ENCODE data around the gene ZSCAN21.

ZSCAN21 gene

DNA sequence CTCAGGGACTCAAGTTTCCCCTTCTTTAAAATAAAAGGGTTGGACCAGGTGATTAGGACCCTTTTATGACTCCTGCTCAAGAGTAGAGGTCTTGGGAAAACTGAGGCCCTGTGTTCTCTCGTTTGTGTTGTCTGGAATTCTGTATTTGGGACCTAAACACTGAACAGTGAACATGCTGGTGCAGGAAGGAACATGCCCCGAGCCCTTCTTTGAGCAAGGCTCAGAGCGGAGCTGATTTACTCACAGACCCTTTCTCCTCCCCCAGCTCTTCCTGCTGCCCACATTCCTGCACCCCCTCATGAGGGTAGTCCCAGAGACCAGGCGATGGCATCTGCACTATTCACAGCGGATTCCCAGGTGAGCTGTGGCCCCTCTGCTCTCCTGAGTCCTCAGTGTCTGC, 20.0 kb upstream of the ZSCAN21 start:
- no peak for DNase-seq

DNA sequence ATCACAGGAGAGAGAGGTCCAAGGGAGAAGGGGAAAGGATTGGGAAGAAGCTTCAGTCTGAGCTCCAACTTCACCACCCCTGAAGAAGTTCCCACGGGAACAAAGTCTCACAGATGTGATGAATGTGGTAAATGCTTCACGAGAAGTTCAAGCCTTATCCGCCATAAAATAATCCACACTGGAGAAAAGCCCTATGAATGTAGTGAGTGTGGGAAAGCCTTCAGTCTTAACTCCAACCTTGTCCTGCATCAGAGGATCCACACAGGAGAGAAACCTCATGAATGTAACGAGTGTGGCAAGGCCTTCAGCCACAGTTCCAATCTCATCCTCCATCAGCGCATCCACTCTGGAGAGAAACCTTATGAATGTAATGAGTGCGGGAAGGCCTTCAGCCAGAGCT, 16.0 kb upstream of the ZSCAN21 start:
- no peak for DNase-seq

DNA sequence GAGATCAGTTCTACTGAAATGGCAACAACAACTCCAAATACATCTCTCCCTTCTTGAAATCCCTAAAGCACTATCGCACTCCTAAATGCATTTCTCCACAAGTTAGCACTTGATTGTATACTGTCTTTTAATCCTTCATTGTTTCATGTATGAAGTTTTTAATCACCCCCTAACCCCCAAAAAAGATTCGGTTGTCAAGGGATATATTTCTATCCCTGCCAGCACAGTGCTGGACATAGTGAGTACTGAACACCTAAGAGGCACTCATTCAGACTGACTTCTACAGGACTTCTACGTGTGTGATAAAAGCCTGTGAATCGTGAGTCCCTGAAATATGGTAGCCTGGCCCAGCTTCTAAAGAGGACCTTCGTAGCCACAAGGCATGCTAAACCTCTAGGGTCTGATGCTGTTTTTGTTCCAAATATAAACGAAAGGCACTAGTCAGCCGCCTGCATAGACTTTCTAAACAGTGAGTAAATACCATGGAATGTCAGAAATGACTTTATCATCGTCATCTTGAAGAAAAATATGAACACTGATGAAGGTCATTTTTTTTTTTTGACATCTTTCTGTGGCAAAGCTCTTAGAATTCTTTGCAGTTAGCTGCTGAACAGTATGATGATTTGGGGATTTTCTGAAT, 14.6 kb upstream of the ZSCAN21 start:
- no peak for DNase-seq

DNA sequence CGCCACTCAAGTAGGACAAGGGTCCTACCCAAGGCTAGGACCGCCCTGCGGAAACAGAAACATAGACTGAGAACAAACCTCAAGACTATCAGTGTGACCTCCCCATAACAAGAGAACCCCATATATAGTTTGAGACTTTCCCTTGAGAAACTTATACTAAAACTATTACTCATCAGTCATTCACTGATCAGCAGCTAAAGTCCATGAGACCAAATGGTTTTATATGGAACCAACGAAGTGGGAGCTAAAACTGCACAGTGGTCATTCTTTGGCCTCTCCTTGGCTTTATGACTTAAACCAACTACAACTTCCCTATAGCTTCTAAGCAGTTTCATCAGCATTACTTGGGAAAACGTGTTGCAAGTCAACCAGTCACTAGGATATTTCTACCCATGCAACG, 13.7 kb upstream of the ZSCAN21 start:
- DNase-seq: no peak

DNA sequence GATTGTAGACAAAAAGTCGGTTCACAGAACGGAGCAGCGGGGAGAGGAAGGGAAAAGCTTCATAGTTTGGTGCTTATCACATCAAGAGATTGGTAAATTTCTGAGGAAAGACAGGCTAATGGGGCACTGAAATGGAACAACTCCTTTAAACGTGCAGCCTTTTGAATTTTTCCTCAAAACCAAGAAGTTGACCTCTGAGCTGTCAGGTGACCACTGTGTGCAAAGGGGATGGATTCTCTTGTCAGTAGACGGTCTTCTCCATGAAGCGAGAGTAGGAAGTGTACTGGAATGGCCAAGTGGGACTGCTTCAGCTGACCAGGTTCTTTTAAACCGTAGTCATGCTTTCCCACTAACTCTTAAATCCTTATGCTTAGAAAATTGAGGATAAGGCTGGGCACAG, 11.2 kb upstream of the ZSCAN21 start:
- DNase-seq: no peak

DNA sequence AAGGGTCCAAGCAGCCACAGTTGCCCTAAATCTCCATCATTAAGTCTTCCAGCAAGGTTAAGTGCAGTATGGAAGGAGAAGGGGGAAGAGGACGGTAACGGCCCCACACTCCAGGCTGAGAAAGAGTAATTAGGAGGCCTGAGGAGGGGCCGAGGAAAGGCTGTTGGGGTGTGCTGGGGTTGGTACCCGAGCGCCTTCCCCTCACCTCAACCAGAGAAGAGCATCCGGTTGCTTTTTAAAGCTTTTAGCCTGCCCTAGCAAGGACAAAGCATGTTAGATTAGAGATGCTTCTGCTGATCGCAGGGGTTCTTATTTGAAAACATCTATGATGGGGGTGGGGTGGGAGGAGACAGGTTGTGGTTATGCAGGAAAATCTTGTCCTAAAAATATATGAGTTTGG, 9.0 kb upstream of the ZSCAN21 start:
- no peak for DNase-seq

DNA sequence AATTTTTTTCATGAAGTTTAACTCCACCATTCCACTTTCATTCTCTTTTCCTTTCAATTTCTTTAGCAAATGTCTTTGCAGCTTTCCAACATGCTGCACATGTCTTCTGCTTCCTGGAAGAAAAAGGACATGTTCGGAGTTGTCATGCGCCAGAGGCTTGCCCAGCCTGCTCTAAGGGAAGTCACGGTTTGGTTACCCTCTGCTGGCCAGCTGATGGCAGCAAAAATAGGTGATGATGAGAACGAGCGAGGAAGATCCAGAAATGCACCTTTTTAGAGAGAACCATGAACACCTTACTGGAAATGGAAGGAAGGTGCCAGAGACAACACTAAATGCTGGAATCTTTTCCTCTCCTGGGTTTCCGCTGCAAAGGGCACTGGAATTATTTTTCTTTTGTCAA, 4.9 kb upstream of the ZSCAN21 start:
- no peak for DNase-seq

DNA sequence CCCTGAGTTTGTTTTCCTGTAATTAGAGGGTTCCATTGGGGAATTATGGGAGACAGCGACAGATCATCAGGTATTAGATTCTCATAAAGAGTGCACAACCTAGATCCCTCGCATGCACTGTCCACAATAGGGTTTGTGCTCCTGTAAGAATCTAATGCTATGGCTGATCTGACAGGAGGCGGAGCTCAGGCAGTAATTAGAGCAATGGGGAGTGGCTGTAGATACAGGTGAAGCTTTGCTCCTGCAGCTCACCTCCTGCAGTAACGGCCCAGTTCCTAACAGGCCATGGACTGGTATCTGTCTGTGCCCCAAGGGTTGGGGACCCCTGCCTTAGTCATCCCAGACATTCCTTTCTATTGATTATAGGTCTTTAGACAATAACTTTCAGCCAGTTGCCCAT, 894 bp upstream of the ZSCAN21 start:
- DNase-seq: no peak

DNA sequence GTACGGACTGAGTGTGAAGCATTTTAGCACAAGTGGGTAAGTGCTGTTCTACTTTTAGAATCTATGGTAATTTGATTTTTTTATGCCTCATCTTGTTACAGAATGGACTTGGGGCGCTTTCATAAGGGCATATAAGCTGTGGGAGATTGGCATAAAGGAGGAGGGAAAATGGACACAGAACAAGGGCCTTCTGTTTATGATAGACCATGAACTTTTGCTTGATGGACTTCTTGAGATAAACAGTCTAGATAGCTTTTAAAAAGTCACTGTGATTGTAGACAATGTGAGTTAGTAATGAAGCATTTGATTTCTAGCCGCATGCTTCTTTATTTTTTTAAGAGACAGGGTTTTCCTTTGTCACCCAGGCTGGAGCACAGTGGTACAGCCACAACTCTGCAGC, 2.0 kb downstream of the ZSCAN21 start:
- no peak for DNase-seq

DNA sequence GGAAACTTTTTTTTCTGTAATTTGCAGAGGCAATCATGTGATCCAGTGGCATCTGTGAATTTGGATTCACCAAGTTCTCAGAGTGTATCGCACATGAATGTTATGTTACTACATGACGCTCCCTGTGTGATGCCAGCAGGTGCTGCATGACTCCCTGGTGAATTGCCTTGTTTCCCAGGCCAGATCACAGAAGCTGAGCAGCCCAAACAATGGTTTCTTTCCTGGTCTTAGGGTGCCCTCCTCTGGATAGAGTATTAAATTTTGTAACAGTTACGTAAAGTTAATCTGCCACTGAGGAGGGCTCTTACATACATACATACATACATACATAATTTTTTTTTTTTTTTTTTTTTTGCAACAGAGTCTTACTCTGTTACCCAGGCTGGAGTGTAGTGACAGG, 3.6 kb downstream of the ZSCAN21 start:
- peak; percentile 11 for DNase-seq

DNA sequence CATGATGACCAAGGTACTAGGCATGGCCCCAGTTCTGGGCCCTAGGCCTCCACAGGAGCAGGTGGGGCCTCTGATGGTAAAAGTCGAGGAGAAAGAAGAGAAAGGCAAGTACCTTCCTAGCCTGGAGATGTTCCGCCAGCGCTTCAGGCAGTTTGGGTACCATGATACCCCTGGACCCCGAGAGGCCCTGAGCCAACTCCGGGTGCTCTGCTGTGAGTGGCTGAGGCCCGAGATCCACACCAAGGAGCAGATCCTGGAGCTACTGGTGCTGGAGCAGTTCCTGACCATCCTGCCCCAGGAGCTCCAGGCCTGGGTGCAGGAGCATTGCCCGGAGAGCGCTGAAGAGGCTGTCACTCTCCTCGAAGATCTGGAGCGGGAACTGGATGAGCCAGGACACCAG, 7.4 kb downstream of the ZSCAN21 start:
- DNase-seq: no peak

DNA sequence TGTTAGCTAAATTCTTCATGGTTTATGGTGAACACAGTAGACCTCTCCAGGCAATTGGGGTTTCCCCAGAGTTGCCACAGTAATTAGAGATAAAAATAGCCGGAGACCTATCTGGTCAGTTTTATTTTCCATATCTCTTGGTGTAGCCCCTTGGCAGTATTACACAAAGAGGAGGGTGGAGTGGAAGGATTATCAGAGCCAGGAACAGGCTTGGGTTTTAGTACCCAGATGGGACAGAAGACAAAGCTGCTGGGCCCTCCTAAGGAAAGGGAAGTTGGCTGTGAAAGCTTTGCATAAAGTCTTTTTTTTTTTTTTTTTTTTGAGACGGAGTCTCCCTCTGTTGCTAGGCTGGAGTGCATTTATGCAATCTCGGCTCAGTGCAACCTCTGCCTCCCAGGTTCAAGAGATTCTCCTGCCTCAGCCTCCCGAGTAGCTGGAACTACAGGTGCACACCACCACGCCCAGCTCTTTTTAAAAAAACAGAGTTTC, 9.7 kb downstream of the ZSCAN21 start:
- no peak for DNase-seq

DNA sequence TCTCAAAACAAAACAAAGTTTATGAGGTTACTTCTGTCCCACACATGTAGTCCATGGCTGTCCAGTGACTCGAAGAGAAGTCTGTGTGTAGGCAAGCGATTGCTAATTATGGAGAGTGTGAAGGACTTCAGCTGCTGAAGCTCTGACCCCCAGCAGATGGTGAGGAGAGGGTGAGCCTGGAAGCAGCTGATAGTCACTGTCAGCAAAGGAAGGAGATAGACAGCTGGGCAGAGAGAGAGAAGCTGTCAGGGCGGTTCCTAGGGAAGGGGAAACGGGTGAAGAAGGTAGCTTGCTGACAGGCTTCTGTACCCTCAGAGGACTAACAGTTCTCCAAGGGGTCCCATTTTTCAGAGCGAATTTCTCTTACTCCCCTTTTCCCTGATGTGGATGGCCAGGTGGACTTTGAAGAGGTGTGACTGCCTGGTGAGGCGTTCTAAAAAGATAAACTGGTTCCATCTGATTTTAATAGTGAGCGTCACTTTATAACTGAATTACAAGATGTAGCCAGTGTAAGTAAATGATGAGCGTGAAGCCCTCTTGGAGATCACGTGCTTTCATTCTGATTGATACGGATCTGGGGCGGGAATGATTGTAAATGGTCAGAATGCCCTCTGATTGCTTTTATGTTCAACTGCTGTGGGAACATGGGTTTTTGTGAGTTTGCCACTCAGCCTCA, 12.1 kb downstream of the ZSCAN21 start:
- DNase-seq: no peak

DNA sequence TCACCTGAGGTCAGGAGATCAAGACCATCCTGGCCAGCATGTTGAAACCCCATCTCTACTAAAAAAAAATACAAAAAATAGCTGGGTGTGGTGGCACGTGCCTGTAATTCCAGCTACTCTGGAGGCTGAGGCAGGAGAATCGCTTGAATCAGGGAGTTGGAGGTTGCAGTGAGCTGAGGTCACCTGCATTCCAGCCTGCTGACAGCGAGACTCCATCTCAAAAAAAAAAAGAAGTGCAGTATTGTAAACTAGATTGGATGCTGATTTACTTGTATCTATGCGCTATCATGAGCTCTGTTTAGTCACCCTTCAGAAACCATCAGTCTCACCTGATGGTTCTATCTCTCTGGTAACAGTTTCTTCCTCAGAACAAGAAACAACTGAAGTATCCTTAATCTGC, 13.8 kb downstream of the ZSCAN21 start:
- DNase-seq: no peak

DNA sequence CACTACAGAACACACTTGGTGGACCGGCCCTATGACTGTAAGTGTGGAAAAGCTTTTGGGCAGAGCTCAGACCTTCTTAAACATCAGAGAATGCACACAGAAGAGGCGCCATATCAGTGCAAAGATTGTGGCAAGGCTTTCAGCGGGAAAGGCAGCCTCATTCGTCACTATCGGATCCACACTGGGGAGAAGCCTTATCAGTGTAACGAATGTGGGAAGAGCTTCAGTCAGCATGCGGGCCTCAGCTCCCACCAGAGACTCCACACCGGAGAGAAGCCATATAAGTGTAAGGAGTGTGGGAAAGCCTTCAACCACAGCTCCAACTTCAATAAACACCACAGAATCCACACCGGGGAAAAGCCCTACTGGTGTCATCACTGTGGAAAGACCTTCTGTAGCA, 14.6 kb downstream of the ZSCAN21 start:
- DNase-seq: no peak

DNA sequence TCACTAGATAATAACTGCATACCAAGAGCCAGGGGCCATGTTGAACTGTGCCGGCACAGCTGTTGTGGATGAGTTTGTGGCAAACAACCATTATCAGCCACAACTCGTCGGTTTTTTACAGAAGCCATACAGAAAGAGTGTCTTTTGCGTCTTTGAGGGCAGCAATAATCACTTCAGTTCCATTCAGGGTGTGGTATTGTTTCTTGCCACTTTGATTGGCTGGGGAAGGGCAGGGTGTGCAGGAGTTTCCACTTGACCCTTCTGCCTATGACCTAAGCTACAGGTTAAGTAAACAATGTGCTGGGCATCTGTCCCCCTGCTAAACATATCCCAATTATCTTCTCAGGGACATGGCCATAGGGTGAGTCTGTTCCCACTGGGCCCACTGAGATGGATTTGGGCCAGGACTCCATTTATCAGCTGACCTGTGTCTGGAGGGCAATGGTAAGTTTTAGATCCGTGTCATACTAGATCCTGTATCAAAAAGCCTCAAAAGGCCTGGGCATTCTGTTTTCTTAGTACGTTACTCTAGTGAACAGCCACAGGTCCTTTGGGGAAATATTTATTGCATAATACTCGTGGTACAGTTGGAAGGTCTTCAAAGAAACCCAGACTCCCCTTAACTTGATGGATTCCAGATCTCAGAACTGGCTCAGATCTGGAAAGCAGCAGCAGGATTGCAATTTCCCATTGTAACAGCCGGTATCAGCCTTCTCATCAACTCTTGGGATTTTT, 16.0 kb downstream of the ZSCAN21 start:
- DNase-seq: no peak

DNA sequence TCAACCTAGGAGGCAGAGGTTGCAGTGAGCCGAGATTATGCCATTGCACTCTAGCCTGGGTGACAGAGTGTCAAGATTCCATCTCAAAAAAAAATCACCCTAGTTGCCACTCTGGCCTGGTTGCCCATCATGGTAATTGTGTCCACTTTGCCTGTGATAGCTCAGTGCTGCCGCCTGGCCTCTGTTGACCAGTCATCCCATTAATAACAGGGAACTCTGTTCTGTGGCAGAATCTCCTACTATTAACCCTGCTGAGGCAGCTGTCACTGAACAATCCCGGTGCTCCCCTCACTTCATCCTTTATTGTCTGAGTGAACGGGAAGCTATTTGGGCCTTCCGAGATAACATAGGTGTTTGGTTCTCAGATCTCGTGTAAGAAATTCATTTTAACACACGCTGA, 17.4 kb downstream of the ZSCAN21 start:
- no peak for DNase-seq

DNA sequence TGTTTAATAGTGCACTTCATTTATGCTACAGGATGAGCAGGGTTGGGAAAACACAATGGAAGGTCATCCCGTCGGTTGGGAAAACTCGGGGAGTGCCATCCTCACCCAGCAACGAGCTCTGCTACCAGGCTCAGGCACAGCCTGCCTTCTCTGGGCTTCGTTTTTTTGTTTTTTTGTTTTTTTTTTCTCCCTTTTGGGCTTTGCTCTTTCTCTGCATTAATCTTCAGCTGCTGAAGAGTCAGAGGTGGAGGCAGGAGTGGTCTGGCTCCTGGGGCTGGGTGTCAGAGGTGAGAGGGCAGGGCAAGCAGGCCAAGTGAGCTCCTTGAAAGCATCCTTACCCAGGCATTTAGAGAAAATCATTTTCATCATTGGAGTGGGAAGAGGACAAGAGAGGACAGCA, 20.4 kb downstream of the ZSCAN21 start:
- DNase-seq: no peak

DNA sequence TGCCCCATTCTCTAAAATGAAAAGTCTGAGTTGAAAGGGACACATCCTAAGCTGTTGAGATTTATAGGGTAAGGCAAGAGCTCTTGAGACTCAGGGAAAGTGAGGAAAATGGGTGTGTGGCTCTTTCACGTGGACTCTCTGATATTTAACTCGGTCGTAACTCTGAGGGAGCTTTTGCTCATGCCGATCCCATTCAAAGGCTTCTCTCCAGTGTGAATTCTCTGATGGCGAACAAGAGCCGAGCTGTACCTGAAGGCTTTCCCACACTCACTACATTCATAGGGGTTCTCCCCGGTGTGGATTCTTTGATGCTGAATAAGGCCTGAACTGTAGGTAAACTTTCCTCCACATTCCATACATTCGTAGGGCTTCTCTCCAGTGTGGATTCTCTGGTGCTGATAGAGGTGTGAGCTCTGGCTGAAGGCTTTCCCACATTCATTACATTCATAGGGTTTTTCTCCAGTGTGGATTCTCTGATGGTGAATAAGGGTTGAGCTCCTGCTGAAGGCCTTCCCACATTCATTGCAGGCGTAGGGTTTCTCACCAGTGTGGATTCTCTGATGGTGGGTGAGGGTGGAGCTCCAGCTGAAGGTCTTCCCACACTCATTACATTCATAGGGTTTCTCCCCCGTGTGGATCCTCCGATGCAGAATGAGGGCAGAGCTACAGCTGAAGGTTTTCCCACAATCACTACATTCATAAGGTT, 21.6 kb downstream of the ZSCAN21 start:
- no peak for DNase-seq

DNA sequence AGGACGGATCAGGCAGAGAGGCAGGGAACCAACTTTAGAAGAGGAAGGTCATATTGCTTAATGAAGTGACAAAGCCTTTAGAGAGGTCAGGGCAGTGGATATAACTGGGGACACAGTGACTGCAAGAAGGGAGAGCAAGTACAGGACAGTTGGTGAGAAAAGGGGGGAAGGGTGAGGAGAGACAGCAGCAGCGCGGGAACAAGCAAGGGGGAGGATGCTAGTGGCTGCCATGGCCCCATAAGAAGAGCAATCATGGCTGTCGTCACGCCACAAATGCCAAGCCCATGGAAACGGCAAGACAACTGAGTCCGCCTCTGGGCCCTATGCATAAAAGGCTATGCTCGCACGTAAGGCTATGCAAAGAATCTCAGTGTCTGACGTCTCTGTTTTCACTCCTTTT, 22.9 kb downstream of the ZSCAN21 start:
- DNase-seq: no peak

DNA sequence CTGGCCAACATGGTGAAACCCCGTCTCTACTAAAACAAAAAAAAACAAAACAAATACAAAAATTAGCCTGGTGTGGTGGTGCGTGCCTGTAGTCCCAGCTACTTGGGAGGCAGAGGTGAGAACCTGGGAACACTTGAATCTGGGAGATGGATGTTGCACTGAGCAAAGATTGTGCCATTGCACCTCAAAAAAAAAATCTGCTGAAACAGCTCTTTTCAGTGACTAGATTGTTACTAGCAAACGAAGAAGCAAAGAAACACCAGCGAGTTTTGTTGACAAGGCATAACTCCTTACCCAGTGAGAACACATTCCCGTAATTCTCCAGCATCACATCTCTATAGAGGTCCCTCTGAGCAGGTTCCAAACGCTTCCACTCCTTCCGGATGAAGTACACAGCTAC, 25.3 kb downstream of the ZSCAN21 start:
- no peak for DNase-seq

DNA sequence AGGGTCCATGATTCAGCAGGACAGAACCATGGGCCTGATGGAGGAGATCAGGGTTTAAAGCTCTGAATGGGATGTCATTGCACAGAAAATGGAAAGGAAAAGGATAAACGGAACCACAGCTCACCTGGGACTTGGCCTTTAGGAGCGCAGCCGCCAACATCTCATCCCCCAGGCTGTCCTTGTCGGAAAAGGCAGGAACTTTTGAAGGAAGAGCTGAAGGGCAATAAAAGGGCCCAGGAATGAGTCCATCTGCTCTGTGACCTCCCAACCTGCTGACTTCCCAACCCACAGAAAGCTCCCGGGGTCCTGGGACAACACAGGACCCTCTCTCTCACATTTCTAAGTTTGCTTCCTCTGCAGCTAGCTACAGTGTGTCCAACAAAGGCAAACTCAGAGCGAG, 25.8 kb downstream of the ZSCAN21 start:
- no peak for DNase-seq

DNA sequence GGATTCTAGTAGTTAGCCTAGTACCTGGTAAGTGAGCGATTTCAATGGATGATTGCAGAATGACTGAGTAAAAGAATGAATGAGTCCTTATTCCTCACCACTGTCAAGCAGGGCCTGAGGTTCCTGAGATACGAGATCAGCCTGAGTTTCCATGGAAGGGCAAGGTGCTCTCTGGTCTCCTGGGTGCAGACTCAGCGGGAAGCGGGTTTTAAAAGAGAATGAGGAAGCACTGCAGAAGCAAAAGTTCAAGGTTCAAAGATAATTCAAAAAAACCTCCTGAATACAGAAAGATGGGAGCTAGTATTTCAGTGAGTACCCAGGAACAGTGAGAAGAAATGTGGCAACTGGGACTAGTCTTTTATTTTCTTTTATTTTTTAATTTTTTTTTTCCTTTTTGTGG, 27.6 kb downstream of the ZSCAN21 start:
- DNase-seq: no peak
